HepG2 (cell line): ENCODE measurements around the gene TUT1. TPM values are rescaled to one million over a fixed set of nuclear protein-coding genes. Genes with fewer than 3 reads are reported as not detected.

Experiments used
- BCL3 ChIP-seq: sonication (generic); formaldehyde crosslinking; IDR thresholded peaks from 2 replicates; pipeline ENCODE4 v1.5.1; 2020; ENCODE audit warnings: mild to moderate bottlenecking, missing genetic modification reagents, moderate library complexity
- BCL6 ChIP-seq: IDR thresholded peaks from 2 replicates; pipeline ENCODE4 v1.6.1; 2016; ENCODE audit warnings: missing genetic modification reagents, missing compliant biosample characterization
- KLF6 ChIP-seq: IDR thresholded peaks from 2 replicates; pipeline ENCODE4 v1.8.0; 2016; ENCODE audit warnings: missing biosample characterization, missing genetic modification reagents
- LCORL ChIP-seq, 2 experiments: fragments of 450-650 bp in 1 of 2; sonication (generic) in 1 of 2; formaldehyde crosslinking in 1 of 2; IDR thresholded peaks; 2 replicates each; pipeline versions ENCODE4 v1.5.0 to v1.6.1; 2017 to 2020; ENCODE audit warnings: antibody characterized with exemption in 1 of 2, missing genetic modification reagents in 1 of 2
- PAXIP1 ChIP-seq: sonication (generic); formaldehyde crosslinking; conservative IDR thresholded peaks from 2 replicates; pipeline ENCODE4 v1.4.0; 2020; ENCODE audit warnings: mild to moderate bottlenecking, missing genetic modification reagents, moderate library complexity
- PPARG ChIP-seq: conservative IDR thresholded peaks from 2 replicates; pipeline ENCODE4 v1.6.1; 2016; ENCODE audit warnings: missing biosample characterization, missing genetic modification reagents
- PTBP1 ChIP-seq: fragments of 200-400 bp; formaldehyde crosslinking; IDR thresholded peaks from 2 replicates; pipeline ENCODE4 v1.6.1; 2018; ENCODE audit warnings: low read length, low read depth; ENCODE audit not compliant: poor library complexity, severe bottlenecking
- RNF219 ChIP-seq: sonication (generic); formaldehyde crosslinking; IDR thresholded peaks from 2 replicates; pipeline ENCODE4 v1.5.0; 2020; ENCODE audit warnings: mild to moderate bottlenecking, missing genetic modification reagents
- ZFP36L1 ChIP-seq: sonication (generic); formaldehyde crosslinking; IDR thresholded peaks from 2 replicates; pipeline ENCODE4 v1.8.0; 2022; ENCODE audit warnings: mild to moderate bottlenecking, missing genetic modification reagents, moderate library complexity
- ZFX ChIP-seq: sonication (generic); formaldehyde crosslinking; IDR thresholded peaks from 2 replicates; pipeline ENCODE4 v1.4.0; 2020; ENCODE audit warnings: mild to moderate bottlenecking, low read depth, missing genetic modification reagents, moderate library complexity
- ZNF10 ChIP-seq: sonication (generic); formaldehyde crosslinking; IDR thresholded peaks from 2 replicates; pipeline ENCODE4 v1.4.0; 2020; ENCODE audit warnings: mild to moderate bottlenecking, low read depth, missing genetic modification reagents, borderline replicate concordance
- ZNF446 ChIP-seq: sonication (generic); formaldehyde crosslinking; IDR thresholded peaks from 2 replicates; pipeline ENCODE4 v1.5.0; 2020; ENCODE audit warnings: mild to moderate bottlenecking, missing genetic modification reagents
- ZNF556 ChIP-seq: sonication (generic); formaldehyde crosslinking; IDR thresholded peaks from 2 replicates; pipeline ENCODE4 v1.4.0; 2020; ENCODE audit warnings: mild to moderate bottlenecking, missing genetic modification reagents, borderline replicate concordance
- ZNF569 ChIP-seq: sonication (generic); formaldehyde crosslinking; IDR thresholded peaks from 2 replicates; pipeline ENCODE4 v1.5.0; 2020; ENCODE audit warnings: mild to moderate bottlenecking, missing genetic modification reagents, moderate library complexity, borderline replicate concordance
- ZNF616 ChIP-seq: sonication (generic); formaldehyde crosslinking; IDR thresholded peaks from 2 replicates; pipeline ENCODE4 v1.5.0; 2020; ENCODE audit warnings: low read depth, mild to moderate bottlenecking, missing genetic modification reagents
- ZNF737 ChIP-seq: sonication (generic); formaldehyde crosslinking; IDR thresholded peaks from 2 replicates; pipeline ENCODE4 v1.5.0; 2020; ENCODE audit warnings: missing genetic modification reagents, mild to moderate bottlenecking, borderline replicate concordance
- ZNF749 ChIP-seq: sonication (generic); formaldehyde crosslinking; IDR thresholded peaks from 2 replicates; pipeline ENCODE4 v1.8.0; 2022; ENCODE audit warnings: mild to moderate bottlenecking, missing genetic modification reagents, moderate library complexity, borderline replicate concordance
- polyA plus RNA-seq, 8 experiments: library from polyadenylated mRNA; depleted of rRNA in 3 of 8; stranded (reverse) in 7 of 8; unstranded in 1 of 8; fragments of >200 nt; fragmentation: Illumina TruSeq in 4 of 8; extraction: Trizol in 4 of 8; gene quantifications; 2 replicates each; pipeline versions ENCODE4 v1.2.1 to v1.2.3, GENCODE V29; 2011 to 2016; ENCODE audit warnings: low read depth in 4 of 8, missing spikeins in 1 of 8, mixed read lengths in 1 of 8; ENCODE audit not compliant: insufficient read depth in 1 of 8
- total RNA-seq, 5 experiments: library from RNA; depleted of rRNA; stranded (reverse); fragments of >200 nt; fragmentation: Illumina TruSeq; extraction: Trizol; gene quantifications; 2 replicates each; pipeline ENCODE4 v1.2.3, GENCODE V29; 2016; ENCODE audit warnings: low read depth in 1 of 5
- TF ChIP-seq, protein P1 (sequence below): sonication (generic); formaldehyde crosslinking; IDR thresholded peaks from 2 replicates; pipeline ENCODE4 v1.5.0; 2020; ENCODE audit warnings: missing genetic modification reagents
- TF ChIP-seq, protein P2 (sequence below): sonication (generic); formaldehyde crosslinking; IDR thresholded peaks from 2 replicates; pipeline ENCODE4 v1.8.1; 2023; ENCODE audit warnings: mild to moderate bottlenecking, missing genetic modification reagents

Gene TUT1
- total and polyA plus RNA-seq, 2 of the 13 experiments (the other 11 are each of a cell fraction or from before 2014, with no cell fraction given), result 9.7 to 14.3 TPM

DNA sequence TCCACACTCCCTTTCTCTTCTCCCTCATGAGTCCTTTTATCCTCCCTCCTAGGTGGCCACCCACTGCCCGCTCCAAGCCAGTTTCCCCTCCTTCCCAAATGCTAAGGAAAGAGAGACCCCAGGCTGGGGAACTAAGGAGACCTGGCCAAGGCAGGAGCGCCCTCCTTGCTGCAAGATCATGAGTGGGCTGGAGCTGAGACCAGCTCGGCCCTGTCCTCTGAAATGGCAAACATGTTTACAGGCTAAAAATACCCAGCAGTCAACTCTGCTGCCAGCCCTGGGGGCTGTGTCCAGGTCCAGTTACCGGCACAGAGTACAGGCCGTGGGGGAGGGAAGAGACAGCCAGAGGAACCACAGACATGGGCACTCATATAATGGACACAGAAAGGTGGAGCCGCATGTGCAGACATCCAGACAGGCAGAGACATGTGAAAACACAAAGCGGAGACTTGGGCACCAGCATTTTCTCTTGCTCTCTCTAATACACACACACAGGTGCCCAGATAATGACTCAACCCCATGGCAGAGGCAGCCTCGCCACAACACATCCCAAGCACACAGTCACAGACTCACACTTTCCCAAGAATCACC lies 43.5 kb downstream of the TUT1 start (continued):
- TF ChIP-seq PTBP1 (no peak), RNF219 (CRISPR knock-in tag) (no peak), PAXIP1 (CRISPR knock-in tag) (peak; percentile 81), ZFX (CRISPR knock-in tag) (peak; percentile 65), KLF6 (CRISPR knock-in tag) (0 out of 2 replicates have a peak, but pooled peaks have one; percentile 50), ZNF446 (no peak), BCL6 (CRISPR knock-in tag) (peak; percentile 62), ZNF10 (CRISPR knock-in tag) (no peak), LCORL (IDR thresholded peaks at IDR 0.05) (no peak), LCORL (CRISPR knock-in tag; IDR thresholded peaks at IDR 0.05) (peak; percentile 89), ZNF616 (CRISPR knock-in tag) (no peak), ZNF569 (no peak), PPARG (CRISPR knock-in tag) (0 out of 2 replicates have a peak, but pooled peaks have one; percentile 14), ZNF737 (CRISPR knock-in tag) (no peak), ZNF749 (no peak; the same call in 1 of the 2 replicates), BCL3 (CRISPR knock-in tag) (no peak), ZNF556 (CRISPR knock-in tag) (peak; percentile 64; the same call in 1 of the 2 replicates), ZFP36L1 (CRISPR knock-in tag) (0 out of 2 replicates have a peak, but pooled peaks have one; percentile 59)
- TF ChIP-seq, protein P1, sequence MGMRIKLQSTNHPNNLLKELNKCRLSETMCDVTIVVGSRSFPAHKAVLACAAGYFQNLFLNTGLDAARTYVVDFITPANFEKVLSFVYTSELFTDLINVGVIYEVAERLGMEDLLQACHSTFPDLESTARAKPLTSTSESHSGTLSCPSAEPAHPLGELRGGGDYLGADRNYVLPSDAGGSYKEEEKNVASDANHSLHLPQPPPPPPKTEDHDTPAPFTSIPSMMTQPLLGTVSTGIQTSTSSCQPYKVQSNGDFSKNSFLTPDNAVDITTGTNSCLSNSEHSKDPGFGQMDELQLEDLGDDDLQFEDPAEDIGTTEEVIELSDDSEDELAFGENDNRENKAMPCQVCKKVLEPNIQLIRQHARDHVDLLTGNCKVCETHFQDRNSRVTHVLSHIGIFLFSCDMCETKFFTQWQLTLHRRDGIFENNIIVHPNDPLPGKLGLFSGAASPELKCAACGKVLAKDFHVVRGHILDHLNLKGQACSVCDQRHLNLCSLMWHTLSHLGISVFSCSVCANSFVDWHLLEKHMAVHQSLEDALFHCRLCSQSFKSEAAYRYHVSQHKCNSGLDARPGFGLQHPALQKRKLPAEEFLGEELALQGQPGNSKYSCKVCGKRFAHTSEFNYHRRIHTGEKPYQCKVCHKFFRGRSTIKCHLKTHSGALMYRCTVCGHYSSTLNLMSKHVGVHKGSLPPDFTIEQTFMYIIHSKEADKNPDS, result no peak
- TF ChIP-seq, protein P2, sequence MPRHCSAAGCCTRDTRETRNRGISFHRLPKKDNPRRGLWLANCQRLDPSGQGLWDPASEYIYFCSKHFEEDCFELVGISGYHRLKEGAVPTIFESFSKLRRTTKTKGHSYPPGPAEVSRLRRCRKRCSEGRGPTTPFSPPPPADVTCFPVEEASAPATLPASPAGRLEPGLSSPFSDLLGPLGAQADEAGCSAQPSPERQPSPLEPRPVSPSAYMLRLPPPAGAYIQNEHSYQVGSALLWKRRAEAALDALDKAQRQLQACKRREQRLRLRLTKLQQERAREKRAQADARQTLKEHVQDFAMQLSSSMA (CRISPR knock-in tag), result no peak
